ENCODE data around the gene EPN2.

DNA sequence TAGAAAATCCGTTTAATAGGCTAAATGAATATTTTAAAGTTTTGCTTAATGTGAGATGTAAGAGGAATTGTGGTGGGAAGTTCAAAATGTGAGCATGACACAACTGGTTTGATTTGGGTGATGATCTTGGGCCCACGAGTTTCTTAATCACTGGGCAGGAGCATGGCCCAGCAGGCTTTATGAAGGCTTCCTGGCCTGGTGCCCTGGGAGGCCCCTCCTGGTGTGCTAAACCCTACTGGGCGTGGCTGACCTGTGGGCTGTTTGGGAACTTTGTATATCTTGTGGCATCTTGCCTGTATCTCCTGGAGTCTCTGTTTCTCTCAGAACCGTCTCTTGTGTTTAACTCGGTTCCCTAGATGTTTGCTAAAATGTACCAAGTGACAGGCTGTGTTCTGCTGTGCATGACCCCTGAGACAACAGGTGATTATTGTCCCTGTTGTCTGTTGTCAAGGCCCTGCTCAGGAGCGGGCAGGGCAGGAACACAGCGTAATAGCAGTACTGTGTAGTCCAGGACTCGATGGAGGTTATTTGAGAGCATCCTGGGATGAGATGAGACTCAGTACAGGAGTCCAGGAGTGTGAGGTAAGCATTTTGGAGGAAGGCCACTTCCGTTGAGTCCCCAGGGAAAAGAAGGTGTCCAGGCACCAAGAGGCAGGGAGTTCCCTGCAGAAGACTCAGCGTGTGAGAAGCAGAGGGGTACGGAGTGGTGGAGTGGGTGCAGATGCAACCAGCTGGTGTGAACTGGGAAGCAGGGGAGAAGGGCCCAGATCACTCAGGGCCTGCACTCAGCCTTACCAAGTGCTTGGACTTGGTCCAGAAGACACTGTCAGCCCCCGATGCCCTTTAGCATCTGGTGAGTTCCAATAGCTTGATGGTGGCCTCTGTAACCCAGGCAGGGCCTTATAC is 76.8 kb downstream of the EPN2 start:
- TF ChIP-seq, protein P1, sequence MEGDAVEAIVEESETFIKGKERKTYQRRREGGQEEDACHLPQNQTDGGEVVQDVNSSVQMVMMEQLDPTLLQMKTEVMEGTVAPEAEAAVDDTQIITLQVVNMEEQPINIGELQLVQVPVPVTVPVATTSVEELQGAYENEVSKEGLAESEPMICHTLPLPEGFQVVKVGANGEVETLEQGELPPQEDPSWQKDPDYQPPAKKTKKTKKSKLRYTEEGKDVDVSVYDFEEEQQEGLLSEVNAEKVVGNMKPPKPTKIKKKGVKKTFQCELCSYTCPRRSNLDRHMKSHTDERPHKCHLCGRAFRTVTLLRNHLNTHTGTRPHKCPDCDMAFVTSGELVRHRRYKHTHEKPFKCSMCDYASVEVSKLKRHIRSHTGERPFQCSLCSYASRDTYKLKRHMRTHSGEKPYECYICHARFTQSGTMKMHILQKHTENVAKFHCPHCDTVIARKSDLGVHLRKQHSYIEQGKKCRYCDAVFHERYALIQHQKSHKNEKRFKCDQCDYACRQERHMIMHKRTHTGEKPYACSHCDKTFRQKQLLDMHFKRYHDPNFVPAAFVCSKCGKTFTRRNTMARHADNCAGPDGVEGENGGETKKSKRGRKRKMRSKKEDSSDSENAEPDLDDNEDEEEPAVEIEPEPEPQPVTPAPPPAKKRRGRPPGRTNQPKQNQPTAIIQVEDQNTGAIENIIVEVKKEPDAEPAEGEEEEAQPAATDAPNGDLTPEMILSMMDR (IDR thresholded peaks at IDR 0.05; ENCODE audit: poor library complexity), result no peak
- TF ChIP-seq EZH2 (IDR thresholded peaks at IDR 0.05; ENCODE audit: borderline replicate concordance) (no peak), EZH2phosphoT487 (IDR thresholded peaks at IDR 0.05; ENCODE audit: low read depth, severe bottlenecking, unreplicated experiment) (no peak)

Data from hepatocyte (in vitro differentiated cells).